ENCODE results near the gene CAGE1. TPM values are rescaled to one million over a fixed set of nuclear protein-coding genes. Genes with fewer than 3 reads are reported as not detected.
A peak's percentile ranks its signal among the peaks of the same experiment; 100 is the strongest.

The CAGE1 gene
- total RNA-seq = not detected in 2 replicates

DNA sequence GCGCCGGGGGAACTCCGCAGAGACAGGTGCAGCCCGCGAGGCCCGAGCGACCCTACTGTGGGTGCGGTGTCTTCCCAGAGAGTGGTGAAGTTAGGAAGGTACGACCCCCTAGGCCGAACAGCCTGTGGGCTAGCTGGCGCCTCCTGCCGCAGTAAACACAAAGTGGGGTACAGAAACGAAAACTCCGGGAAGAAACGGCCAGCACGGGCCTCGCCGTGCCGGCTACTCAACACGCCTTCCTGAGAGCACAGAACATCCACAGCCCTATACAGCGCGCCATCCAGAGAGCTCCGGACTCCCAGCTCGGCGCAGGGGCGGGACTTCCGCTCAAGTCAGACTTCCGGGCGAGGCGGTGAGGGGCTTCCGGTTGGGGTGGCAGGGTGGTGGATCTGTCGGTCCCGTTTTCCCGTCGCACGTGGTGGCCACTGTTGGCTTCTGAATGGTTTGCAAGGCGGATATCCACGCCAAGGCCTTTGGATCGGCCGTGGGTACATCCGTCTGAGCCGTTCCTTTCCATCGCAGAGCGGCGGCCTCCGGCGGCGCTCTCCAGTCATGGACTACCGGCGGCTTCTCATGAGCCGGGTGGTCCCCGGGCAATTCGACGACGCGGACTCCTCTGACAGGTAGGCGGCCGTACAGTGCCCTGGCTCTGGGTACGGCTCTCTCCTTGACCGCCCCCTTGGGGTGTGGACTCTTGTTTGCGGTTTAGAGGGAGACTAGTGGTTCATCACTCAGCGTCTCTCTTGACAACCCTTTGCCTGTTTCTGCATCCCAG lies at the start of gene CAGE1, which contains the start of gene RIOK1:
Gene CAGE1 (minus strand): TSS at position 292 of the 775 bp plus-strand sequence. CDS start 2,569 bp downstream, outside the sequence.
Gene RIOK1 (plus strand): TSS at position 358 of the 775 bp plus-strand sequence. CDS start 195 bp downstream, at position 553.
- peak; percentile 57 for DNase-seq (ENCODE audit: extremely low read depth, low read depth, low spot score)

DNA sequence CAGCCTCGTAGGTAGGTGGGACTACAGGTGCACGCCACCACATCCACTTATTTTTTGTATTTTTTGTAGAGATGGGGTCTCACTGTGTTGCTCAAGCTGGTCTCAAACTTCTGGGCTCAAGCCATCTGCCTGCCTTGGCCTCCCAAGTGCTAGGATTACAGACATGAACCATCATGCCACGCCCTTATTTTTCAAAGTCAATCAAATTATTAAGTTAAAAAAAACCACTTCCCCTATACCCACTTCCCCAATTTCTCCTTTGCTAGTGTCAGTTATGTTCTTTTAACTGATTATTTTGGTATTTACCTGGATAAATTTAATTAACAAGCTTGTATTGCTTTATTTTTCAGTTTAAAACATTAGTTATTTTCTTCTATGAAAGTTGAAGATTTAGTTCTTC lies 49.7 kb upstream of the CAGE1 start:
- no peak for DNase-seq (ENCODE audit: extremely low read depth, low read depth, low spot score)

DNA sequence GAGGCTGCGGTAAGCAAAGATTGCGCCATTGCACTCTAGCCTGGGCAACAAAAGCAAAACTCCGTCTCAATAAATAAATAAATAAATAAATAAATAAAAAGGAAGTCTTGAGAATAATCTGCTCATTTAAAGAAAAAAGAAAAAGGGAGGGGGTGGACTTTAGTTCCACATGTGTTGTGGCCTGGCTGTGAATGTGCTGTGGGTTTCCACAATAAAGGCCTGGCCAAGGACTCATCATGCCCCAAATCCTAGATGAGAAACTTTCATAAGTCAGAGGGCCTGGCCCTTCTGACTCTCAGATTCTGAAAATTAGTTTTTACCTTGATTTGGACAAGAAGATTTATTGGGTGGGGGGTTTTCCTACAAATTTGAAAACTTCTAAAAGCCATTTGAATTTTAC lies 48.5 kb upstream of the CAGE1 start:
- DNase-seq (ENCODE audit: extremely low read depth, low read depth, low spot score) = no peak

DNA sequence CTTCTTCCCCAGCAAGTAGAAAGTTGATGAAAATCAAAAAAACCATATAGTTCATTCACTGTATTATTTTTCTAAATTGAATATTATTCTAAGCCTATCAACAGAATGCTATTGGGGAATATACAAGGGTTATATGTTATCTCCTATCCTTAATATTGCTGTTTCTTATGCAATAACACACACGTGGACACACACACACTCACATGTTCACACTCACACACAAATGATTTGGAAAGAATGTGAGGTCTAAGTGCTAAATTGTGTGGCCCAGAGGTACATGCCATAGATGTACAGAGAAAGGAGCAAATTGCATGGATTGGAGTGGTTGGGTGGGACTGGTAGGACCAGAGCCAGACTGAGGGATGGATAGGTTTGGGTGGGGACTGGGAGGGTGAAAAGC lies 45.1 kb upstream of the CAGE1 start:
- DNase-seq (ENCODE audit: extremely low read depth, low read depth, low spot score) = no peak

DNA sequence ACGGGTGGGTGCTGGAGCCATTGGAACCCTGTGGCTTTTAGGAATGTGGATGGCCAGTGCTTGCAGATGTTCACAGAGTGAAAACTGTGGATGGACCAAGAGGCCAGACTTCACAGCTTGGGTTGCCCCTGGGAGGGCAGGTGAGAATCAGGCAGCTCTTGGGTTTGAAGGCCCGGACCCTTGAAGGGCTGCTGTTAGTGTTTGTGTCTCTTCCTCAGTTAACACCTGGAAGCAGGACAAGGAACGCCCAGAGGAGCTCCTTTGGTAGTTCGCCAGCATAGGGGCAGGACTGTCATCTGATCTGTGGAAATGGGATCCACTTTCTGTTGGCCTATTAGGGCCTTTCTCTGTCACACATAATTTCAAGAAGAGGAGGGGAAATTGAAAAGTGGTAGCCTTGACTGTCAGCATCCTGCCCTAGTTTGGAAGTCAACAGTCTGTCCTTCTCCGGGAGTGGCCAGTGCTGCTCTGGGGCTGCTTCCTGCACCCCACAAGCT lies 43.6 kb upstream of the CAGE1 start:
- DNase-seq (ENCODE audit: extremely low read depth, low read depth, low spot score) = no peak

DNA sequence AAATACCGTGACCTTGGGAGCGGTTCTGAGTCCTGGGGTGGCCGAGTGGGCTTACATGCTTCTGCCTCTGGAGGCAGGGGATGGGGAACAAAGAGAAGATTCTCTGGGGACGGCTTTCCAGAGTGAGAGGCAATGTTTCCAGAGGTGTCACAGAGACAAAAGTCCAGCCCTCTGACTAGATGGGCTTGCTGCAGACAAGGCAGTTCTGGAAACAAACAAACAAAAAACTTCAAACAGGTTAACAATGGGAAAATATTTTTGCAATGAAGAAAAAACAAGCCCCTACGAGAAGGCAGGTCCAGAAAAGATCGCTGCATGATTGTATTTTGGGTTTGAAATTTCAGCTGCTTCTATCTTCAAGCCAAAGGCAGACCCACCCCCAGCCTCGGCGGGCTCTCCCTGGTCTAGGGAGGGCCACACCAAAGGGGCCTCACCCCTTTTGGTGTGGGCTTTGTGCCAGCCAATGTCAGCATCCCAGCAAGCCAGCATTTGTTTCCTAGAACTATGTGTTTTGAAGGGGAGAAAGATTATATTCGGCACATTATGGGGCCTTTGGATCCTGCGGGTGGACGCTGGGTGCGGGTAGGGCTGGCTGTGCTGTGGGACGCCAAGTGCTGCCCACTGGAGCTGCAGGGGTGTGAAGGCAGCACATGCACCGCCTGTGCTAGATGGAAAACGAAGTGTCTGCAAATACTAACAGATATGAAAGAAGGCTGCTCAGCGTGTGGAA lies 43.0 kb upstream of the CAGE1 start:
- no peak for DNase-seq (ENCODE audit: extremely low read depth, low read depth, low spot score)

DNA sequence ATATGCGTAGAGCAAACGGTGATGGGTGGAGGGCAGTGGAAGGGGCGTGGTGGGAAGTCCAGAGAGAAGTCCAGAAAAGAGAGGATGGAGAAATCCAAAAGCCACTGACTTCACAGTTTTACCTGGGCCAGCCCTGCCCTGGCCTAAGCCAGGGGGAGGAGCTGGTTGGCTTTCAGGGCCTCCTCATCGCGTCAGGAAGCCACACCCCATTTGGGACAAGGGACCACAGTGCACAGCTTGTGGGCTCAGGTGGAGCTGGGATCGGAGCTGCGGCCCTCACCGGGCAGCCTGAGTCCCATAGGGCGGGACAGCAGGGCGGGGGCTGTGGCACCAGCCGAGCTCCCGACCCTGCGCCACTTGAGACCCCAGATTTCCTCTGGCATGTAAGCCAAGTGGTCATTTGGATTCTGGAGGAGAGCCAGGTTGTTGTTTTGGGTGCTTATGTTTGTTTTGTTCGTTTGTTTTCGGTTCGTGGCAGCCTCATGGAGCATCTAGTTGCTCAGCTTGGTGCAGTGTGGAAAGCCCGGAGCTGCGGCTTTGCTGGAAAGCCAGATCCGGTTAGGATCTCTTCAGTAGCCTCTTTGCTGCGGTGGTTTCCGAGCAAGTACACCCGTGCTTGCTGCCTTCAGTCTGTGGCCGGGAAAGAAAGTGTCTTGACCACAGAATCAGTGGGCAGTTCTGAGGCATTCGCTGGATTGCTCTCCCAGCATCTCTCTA lies 42.3 kb upstream of the CAGE1 start:
- no peak for DNase-seq (ENCODE audit: extremely low read depth, low read depth, low spot score)

DNA sequence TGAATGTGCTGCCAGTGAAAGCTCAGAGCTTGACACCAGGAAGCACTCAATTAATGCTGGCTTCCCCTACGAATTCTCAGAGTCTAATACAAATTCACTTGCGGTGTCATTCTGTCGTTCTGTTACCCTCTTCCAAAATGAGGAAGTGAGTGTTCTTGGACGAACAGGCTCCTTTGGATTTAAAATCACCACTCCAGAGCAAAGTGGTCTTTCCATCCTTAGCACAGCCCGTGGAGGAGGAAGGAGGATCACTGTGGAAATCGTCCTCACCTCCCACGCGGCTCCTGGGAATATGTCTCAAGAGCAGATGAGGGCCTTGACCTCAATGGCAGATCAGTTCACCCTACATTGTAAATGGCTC lies 41.8 kb upstream of the CAGE1 start:
- no peak for DNase-seq (ENCODE audit: extremely low read depth, low read depth, low spot score)

DNA sequence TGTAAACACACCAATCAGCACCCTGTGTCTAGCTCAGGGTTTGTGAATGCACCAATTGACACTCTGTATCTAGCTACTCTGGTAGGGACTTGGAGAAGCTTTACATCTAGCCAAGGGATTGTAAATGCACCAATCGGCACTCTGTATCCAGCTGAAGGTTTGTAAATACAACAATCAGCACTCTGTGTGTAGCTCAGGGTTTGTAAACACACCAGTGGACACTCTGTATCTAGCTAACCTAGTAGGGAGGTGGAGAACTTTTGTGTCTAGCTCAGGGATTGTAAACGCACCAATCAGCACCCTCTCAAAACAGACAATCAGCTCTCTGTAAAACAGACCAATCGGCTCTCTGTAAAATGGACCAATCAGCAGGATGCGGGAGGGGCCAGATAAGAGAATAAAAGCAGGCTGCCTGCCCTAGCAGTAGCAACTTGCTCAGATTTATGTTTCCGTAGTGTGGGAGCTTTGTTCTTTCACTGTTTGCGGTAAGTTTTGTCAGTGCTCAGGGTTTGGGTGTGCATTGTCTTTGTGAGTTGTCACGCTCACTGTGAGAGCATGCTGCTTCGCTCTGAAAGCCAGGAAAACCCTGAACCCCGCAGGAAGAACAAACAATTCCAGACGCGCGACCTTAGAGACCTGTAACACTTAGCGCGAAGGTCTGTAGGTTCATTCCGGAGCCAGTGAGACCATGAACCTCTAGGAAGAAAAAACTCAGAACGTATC lies 37.1 kb upstream of the CAGE1 start:
- no peak for DNase-seq (ENCODE audit: extremely low read depth, low read depth, low spot score)

DNA sequence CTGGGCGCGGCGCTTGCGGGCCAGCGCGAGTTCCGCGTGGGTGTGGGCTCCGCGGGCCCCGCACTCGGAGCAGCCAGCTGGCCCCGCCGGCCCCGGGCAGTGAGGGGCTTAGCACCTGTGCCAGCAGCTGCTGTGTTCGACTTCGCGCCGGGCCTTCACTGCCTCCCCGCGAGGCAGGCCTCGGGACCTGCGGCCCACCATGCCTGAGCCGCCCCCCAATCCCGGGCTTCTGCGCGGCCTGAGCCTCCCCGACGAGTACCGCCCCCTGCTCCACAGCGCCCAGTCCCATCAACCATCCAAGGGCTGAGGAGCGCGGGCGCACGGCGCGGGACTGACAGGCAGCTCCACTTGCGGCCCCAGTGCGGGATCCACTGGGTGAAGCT lies 36.3 kb upstream of the CAGE1 start:
- DNase-seq (ENCODE audit: extremely low read depth, low read depth, low spot score) = no peak

DNA sequence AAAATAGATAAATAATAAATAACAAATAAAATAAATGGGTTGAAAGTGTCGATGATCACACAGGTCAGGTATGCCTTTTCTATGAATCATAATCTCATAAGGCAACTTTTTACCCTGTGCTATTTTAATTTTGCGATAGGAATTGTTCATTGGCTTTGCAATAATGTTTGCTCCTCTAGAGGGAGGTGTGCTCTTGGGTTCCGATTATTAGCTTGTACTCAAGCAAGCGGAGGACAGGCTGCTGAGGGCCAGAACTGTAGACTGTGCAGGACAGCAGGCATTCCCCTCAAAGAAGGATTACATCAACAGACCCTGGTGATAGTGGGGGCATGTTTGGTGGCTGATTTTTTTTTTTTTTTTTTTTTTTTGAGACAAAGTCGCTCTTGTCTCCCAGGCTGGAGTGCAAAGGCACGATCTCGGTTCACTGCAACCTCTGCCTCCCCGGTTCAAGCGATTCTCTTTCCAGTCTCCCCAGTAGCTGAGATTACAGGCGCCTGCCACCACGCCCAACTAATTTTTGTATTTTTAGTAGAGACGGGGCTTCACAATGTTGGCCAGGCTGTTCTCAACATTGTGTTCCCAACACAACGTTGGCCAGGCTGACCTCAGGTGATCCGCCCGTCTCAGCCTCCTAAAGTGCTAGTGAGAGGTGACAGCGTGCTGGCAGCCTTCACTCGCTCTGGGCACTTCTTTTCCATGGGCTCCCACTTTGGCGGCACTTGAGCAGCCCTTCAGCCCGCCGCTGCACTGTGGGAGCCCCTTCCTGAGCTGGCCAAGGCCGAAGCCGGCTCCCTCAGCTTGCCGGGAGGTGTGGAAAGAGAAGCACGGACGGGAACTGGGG lies 35.6 kb upstream of the CAGE1 start:
- DNase-seq (ENCODE audit: extremely low read depth, low read depth, low spot score) = no peak

DNA sequence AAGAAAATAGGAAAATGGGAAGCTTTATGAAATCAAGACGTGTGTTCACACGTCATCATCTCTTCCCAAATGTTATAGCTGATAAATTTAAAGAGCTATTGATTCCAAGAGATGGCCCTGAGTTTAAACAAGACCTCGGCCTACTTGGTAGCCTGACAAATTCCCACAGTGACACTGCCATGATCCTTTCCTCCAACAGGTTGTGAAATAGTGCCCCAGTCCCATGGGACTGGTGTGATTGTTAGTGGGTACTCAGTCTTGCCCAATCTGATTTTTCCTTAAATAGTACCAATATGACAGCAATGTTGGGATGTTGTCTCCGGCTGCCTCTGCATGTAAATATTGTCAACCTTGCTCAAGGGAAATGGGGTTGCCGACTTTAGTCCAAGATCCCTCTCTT lies 34.5 kb upstream of the CAGE1 start:
- DNase-seq (ENCODE audit: extremely low read depth, low read depth, low spot score) = no peak

DNA sequence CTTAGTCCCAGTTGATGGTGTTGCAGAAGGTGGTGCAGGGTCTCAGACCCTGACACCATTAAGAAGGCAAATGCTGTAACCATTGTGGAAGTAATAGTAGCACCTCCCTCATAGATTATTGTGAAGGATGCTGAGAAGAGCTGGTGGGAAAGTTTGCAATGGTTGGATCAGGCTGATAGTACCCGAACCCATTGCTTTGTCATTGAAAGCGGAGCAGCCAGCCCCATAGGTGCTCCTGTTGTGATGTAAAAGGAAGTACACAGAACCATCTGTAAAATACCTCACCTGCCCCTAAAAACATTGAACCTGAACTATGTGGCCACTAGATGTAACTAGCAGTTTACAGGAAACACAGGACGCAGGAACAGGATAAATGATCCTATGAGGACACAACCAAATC lies 31.5 kb upstream of the CAGE1 start:
- no peak for DNase-seq (ENCODE audit: extremely low read depth, low read depth, low spot score)

DNA sequence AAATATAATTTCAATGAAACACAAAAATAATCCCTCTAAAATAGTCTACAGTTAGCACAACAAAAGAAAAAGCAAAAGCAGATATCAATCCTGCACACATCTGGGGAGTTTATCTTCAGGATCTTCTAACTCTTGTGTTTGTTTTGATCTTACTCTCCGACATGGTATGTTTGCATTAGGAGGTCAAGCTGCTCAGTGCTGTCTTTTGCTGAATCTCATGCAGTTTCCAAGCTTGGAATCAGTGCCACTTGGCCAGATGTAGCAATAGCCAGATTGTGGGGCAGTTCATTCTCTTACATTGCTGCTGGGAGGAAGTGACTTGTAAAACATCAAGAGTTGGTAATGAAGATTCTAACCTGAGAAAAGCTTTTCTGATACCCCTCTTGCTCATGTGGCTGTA lies 29.5 kb upstream of the CAGE1 start:
- no peak for DNase-seq (ENCODE audit: extremely low read depth, low read depth, low spot score)

DNA sequence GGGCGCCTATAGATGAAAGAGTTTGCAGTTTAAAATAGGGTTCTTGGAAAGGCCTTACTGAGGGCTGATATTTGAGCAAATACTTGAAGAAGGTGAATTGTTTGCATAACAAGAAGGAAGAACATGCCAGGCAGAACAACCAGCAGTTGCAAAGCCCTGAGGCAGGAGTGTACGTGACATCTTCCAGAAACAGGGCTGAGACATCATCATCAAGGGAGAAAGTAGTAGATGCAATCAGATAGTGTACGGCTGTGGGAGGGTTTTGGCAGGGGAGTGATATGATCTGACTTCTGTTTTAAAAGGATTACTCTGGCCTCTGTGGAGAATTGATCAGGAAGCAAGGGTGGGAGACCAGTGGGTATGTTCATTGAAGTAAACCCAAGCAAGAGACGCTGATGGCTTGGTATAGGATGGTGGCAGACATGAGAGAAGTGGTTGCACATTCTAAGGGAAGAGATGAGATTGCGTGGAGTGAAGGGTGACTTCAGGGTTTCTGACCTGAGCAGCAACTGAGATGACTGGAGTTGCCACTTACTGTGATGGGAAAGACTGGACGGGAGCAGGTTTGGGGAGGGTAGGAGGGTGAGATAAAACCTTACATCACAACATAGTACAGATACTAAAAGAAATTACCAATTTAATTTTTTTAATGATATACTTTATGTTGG lies 28.8 kb upstream of the CAGE1 start:
- no peak for DNase-seq (ENCODE audit: extremely low read depth, low read depth, low spot score)

DNA sequence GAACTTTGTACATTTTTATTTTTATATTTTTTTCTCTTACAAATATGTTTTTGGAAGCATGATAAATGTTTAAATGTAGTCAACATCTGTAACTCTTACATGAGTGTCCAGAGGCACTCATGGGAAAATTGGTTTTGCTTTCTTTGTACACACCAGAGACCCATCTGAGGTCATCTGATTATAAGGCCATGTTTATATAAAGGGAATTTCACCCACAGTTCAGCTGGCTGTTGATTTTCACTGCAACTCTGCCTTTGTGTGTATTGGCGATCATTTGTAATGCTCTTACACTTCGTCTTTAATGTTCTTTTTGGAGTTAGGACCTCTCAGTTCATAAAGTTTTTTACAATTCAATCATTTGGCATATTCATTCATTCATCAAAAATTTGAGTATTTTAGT lies 28.1 kb upstream of the CAGE1 start:
- DNase-seq (ENCODE audit: extremely low read depth, low read depth, low spot score) = no peak

DNA sequence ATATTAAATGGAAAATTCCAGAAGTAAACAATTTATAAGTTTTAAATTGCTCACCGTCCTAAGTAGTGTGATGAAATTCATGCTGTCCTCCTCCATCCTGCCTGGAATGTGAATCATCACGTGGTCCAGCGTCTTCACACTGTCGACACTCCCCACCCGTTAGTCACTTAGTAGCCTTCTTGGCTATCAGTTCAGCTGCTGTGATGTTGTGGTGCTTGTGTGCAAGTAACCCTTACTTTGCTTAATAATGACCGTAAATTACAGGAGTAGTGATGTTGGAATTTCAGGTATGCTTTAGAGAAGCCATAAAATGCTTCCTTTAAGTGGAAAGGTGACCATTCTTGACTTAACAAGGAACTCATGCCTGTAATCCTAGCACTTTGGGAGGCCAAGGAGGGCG lies 25.3 kb upstream of the CAGE1 start:
- DNase-seq (ENCODE audit: extremely low read depth, low read depth, low spot score) = no peak

DNA sequence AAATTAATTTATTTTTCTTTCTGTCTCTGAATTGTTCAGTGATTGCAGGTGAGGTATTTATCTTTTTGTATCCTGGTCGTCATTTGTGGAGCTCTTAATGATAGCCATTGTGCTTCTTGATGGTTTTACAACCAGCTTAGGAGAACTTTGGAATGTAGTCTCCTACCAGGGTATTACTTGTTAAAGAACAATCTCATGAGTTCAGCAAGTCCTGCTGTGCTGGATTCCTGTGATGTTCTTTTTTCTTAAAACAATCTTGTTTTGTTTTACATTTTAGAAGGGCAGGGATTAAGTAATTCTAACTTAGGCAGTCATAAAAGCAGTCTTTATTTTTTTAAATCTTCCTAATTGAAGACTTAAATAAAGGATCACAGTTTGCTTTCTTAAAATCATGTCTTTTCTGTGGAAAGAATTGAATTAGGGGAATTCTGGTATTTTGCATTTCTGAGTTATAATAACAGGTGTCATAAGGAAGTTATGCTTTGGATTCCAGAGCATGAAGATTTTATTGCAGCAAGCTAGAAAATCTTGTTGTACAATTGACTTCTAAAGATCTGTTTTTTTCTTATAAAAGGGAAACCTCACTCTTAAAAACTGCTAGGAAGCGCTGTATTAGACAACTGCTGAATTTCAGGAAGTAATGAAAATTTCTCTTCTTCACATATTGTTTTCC lies 23.7 kb upstream of the CAGE1 start:
- no peak for DNase-seq (ENCODE audit: extremely low read depth, low read depth, low spot score)

DNA sequence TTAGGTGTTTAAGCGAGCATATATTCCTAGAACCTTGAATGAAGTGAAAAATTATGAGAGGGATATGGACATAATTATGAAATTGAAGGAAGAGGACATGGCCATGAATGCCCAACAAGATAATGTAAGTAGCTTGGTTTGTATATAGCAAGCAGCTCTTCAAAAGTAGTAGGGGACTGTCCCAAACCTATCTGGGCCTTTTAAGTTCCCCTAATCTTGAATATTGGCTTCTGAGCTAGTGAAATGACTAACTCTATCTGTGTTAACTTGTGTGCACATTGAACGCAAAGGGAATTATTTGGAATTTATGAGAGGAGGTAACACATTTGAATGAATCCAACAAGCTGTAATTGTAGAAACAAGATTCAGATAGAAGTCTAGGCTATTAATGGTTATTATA lies 21.8 kb upstream of the CAGE1 start:
- DNase-seq (ENCODE audit: extremely low read depth, low read depth, low spot score) = no peak
